SJCRH30 (cell line): Measurements from ENCODE around the gene USH1G. TPM values are rescaled to one million over a fixed set of nuclear protein-coding genes. Genes with fewer than 3 reads are reported as not detected.
A peak's percentile ranks its signal among the peaks of the same experiment; 100 is the strongest.
"Not testable (repeated sequence)": the region's sequence is repeated elsewhere in the genome, so short reads cannot be mapped to it uniquely, and the experiment has no call there.

ENCODE experiments used
- DNase-seq, 2 experiments: peaks; one replicate each; pipeline ENCODE4 v3.0.0-alpha.2; 2015 to 2020
- H3K27ac ChIP-seq: fragments of 250-450 bp; sonication (Bioruptor Pico); 2 replicates; pipeline ENCODE4 v1.5.1; 2020; ENCODE audit warnings: mild to moderate bottlenecking, moderate library complexity
- H3K27me3 ChIP-seq: fragments of 250-450 bp; sonication (Bioruptor Pico); 2 replicates; pipeline ENCODE4 v1.5.1; 2020; ENCODE audit warnings: mild to moderate bottlenecking, moderate library complexity
- H3K36me3 ChIP-seq: fragments of 250-450 bp; sonication (Bioruptor Pico); 2 replicates; pipeline ENCODE4 v1.5.1; 2020; ENCODE audit warnings: mild to moderate bottlenecking, moderate library complexity
- H3K4me1 ChIP-seq: fragments of 250-450 bp; sonication (Bioruptor Pico); 2 replicates; pipeline ENCODE4 v1.5.1; 2020; ENCODE audit warnings: mild to moderate bottlenecking, moderate library complexity
- H3K4me3 ChIP-seq: fragments of 250-450 bp; sonication (Bioruptor Pico); 2 replicates; pipeline ENCODE4 v1.5.1; 2020; ENCODE audit warnings: mild to moderate bottlenecking, moderate library complexity
- H3K9me3 ChIP-seq: fragments of 250-450 bp; sonication (Bioruptor Pico); replicated peaks from 2 replicates; pipeline ENCODE4 v1.5.1; 2020; ENCODE audit warnings: mild to moderate bottlenecking, moderate library complexity
- total RNA-seq: library from RNA; depleted of rRNA; stranded (reverse); fragments of >200 nt; shearing (Covaris generic); gene quantifications from 2 replicates; pipeline ENCODE4 v1.2.3, GENCODE V29; 2014

The USH1G gene
- total RNA-seq, 1 experiment from 2014 or later = 0.14 TPM

DNA sequence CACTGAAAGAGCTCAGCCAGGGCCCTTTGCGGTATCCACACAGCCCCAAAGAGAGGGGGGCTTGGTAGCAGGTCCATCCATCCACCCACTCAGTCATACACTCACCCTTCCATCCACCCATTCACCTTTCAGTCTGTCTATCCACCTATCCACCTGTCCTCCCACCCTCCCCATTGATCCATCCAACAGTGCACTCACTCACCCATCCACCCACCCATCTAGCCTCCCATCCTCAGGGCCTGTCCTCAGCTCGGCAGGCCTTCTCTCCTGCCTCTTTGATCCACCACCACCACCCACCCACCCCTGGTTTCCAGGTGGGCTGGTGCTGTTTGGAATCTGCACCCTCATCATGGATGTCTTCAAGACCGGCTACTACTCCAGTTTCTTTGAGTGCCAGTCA is 2.2 kb upstream of the USH1G start:
- H3K36me3 ChIP-seq = no peaks in the 10 kb centered on the region
- H3K4me3 ChIP-seq = no peak overlapping the region
- H3K4me1 ChIP-seq = 0 out of 2 replicates have a peak, but pooled peaks cover 2% of the 10 kb centered on the region
- H3K9me3 ChIP-seq = no peaks in the 10 kb centered on the region
- DNase-seq = no peak
- no peak overlapping the region for H3K27ac ChIP-seq
- H3K27me3 ChIP-seq = peaks cover 52% of the 10 kb centered on the region

DNA sequence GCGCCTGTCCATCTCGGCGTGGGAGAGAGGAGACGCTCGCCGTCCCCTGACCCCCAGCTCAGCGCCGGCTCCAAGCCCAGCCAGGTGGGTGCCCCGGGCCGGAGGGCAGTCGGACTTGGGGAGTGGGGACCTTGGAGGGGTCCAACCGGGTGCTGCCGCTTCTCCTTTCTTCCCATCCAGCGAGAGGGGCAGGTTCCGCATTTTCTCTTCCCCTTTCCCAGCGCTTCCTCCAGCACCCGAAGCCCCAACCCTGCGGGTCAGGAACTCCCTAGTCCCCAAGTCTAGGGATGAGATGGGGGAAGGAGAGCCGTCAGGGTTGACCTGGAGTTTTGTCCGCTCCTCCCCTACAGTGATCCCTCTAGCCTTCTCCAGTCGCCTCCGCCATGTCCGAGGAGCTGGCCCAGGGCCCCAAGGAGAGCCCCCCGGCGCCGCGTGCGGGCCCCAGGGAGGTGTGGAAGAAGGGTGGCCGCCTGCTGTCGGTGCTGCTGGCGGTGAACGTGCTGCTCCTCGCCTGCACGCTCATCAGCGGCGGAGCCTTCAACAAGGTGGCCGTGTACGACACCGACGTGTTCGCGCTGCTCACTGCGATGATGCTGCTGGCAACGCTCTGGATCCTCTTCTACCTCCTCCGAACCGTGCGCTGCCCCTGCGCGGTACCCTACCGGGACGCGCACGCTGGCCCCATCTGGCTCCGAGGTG is 1.3 kb upstream of the USH1G start, which contains the start of gene OTOP2:
TSS of gene OTOP2 (plus strand) at position 24 of the 699 bp plus-strand sequence. CDS start at position 384, 360 bp downstream.
- DNase-seq = no peak
- no peaks in the 10 kb centered on the region for H3K9me3 ChIP-seq
- no peak within 1 kb of the TSS for H3K4me3 ChIP-seq
- no peak within 1 kb of the TSS for H3K27ac ChIP-seq
- peaks cover 50% of the 10 kb centered on the region for H3K27me3 ChIP-seq
- H3K4me1 ChIP-seq = 0 out of 2 replicates have a peak, but pooled peaks cover 2% of the 10 kb centered on the region
- H3K36me3 ChIP-seq = no peaks in the 10 kb centered on the region

- no peak overlapping the region for H3K27ac ChIP-seq
- H3K9me3 ChIP-seq = no peaks in the 10 kb centered on the region
- no peaks in the 10 kb centered on the region for H3K36me3 ChIP-seq
- DNase-seq = peak in 1 of 2 experiments; percentile 24
- H3K4me3 ChIP-seq = no peak overlapping the region
- H3K4me1 ChIP-seq = 0 out of 2 replicates have a peak, but pooled peaks cover 2% of the 10 kb centered on the region
- peaks cover 49% of the 10 kb centered on the region for H3K27me3 ChIP-seq
Observed at GRCh38 chr17:74923538-74924249, 639 bp upstream of the USH1G start.

DNA sequence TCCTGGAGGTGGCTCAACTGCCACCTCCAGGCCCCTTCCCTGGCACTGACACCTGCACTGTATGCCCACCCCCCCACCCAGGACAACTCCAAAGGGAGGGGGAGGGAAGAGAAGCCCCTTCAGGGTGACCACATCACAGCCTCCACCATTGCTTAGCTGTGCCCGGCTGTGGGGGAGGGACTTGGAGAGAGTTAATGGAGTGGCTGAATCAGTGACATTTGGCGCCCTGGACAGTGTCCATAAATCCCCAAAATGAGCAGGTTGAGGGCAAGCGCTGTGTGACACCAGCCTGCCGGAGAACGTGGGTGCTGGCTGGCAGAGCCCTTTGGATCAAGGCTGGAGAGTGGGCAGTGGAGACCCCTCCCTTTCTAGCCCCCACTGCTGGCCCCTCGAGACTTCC is 883 bp downstream of the USH1G start:
- H3K36me3 ChIP-seq = no peaks in the 10 kb centered on the region
- DNase-seq = no peak
- no peak overlapping the region for H3K27ac ChIP-seq
- H3K4me3 ChIP-seq = no peak overlapping the region
- no peaks in the 10 kb centered on the region for H3K9me3 ChIP-seq
- H3K27me3 ChIP-seq = peaks cover 49% of the 10 kb centered on the region
- H3K4me1 ChIP-seq = 0 out of 2 replicates have a peak, but pooled peaks cover 2% of the 10 kb centered on the region

GRCh38 chr17:74921769-74922168 is 1.3 kb downstream of the USH1G start:
- Histone ChIP-seq H3K27ac (no peak overlapping the region), H3K4me1 (0 out of 2 replicates have a peak, but pooled peaks cover 2% of the 10 kb centered on the region), H3K27me3 (peaks cover 45% of the 10 kb centered on the region), H3K9me3 (no peaks in the 10 kb centered on the region), H3K4me3 (no peak overlapping the region), H3K36me3 (no peaks in the 10 kb centered on the region)
- no peak for DNase-seq

- Histone ChIP-seq H3K9me3 (no peaks in the 10 kb centered on the region), H3K4me1 (0 out of 2 replicates have a peak, but pooled peaks cover 2% of the 10 kb centered on the region), H3K27ac (no peak overlapping the region), H3K36me3 (no peaks in the 10 kb centered on the region), H3K4me3 (no peak overlapping the region), H3K27me3 (peaks cover 43% of the 10 kb centered on the region)
- no peak for DNase-seq
Observed at GRCh38 chr17:74921026-74921681, 1.9 kb downstream of the USH1G start.

DNA sequence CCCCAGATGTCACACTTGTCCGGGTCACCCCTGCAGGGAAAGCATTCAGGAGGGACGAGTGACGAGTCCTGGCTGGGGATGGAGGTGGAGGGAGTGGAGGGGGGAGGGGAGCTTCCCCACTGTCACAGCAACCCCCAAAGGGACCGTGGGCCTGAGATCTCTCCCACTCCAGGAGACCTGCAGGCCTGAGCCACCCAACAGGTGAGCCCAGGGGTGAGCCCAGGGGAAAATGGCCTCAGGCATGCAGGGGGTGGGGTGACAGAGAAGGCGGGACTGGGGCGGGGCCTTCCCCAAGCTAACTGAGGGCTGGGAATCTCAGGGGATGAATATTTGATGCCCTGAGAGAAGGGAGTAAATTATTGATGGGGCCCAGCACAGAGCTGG is 2.4 kb downstream of the USH1G start:
- Histone ChIP-seq H3K4me3 (no peak overlapping the region), H3K9me3 (no peaks in the 10 kb centered on the region), H3K27me3 (peaks cover 38% of the 10 kb centered on the region), H3K27ac (no peak overlapping the region), H3K4me1 (0 out of 2 replicates have a peak, but pooled peaks cover 2% of the 10 kb centered on the region), H3K36me3 (no peaks in the 10 kb centered on the region)
- peak in 1 of 2 experiments; percentile 25 for DNase-seq

DNA sequence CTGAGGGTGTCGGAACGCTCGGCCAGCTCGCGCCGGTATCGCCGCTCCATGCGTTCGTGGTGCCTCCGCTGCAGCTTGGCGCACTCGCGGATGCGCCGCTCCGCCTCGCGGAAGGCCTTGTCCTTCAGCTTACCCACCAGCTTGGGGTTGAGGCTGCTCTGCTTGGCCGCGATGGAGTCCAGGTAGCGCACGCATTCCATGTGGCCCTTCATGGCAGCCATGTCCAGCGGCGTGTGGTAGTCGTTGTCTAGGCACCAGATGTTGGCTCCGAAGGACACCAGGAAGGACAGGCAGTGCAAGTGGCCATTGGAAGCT is 2.8 kb downstream of the USH1G start:
- Histone ChIP-seq H3K4me1 (0 out of 2 replicates have a peak, but pooled peaks cover 2% of the 10 kb centered on the region), H3K9me3 (no peaks in the 10 kb centered on the region), H3K4me3 (no peak overlapping the region), H3K36me3 (no peaks in the 10 kb centered on the region), H3K27me3 (peaks cover 34% of the 10 kb centered on the region), H3K27ac (no peak overlapping the region)
- no peak for DNase-seq

GRCh38 chr17:74919440-74920305 is 3.4 kb downstream of the USH1G start:
- Histone ChIP-seq H3K9me3 (no peaks in the 10 kb centered on the region), H3K36me3 (no peaks in the 10 kb centered on the region), H3K4me3 (no peak overlapping the region), H3K4me1 (0 out of 2 replicates have a peak, but pooled peaks cover 2% of the 10 kb centered on the region), H3K27ac (no peak overlapping the region), H3K27me3 (peaks cover 32% of the 10 kb centered on the region)
- peak in 1 of 2 experiments; percentile 31 for DNase-seq

- H3K9me3 ChIP-seq = no peaks in the 10 kb centered on the region
- no peak for DNase-seq
- no peak overlapping the region for H3K4me3 ChIP-seq
- H3K27me3 ChIP-seq = peaks cover 24% of the 10 kb centered on the region
- 0 out of 2 replicates have a peak, but pooled peaks cover 2% of the 10 kb centered on the region for H3K4me1 ChIP-seq
- H3K27ac ChIP-seq = no peak overlapping the region
- no peaks in the 10 kb centered on the region for H3K36me3 ChIP-seq
Observed at GRCh38 chr17:74918906-74919305, 4.1 kb downstream of the USH1G start.

GRCh38 chr17:74917430-74917829 is 5.6 kb downstream of the USH1G start:
- Histone ChIP-seq H3K4me1 (no peaks in the 10 kb centered on the region), H3K36me3 (no peaks in the 10 kb centered on the region), H3K27ac (no peak overlapping the region), H3K9me3 (0 out of 2 replicates have a peak, but pooled peaks cover 3% of the 10 kb centered on the region), H3K4me3 (no peak overlapping the region), H3K27me3 (peaks cover 18% of the 10 kb centered on the region)
- no peak for DNase-seq

GRCh38 chr17:74916851-74917199 is 6.2 kb downstream of the USH1G start:
- 0 out of 2 replicates have a peak, but pooled peaks cover 3% of the 10 kb centered on the region for H3K9me3 ChIP-seq
- no peak overlapping the region for H3K27ac ChIP-seq
- no peak for DNase-seq
- no peak overlapping the region for H3K4me3 ChIP-seq
- no peaks in the 10 kb centered on the region for H3K36me3 ChIP-seq
- H3K4me1 ChIP-seq = no peaks in the 10 kb centered on the region
- peaks cover 15% of the 10 kb centered on the region for H3K27me3 ChIP-seq

GRCh38 chr17:74916136-74916850 is 6.8 kb downstream of the USH1G start:
- Histone ChIP-seq H3K9me3 (0 out of 2 replicates have a peak, but pooled peaks cover 3% of the 10 kb centered on the region), H3K36me3 (no peaks in the 10 kb centered on the region), H3K4me3 (no peak overlapping the region), H3K27me3 (peaks cover 10% of the 10 kb centered on the region), H3K4me1 (no peaks in the 10 kb centered on the region), H3K27ac (no peak overlapping the region)
- no peak for DNase-seq

DNA sequence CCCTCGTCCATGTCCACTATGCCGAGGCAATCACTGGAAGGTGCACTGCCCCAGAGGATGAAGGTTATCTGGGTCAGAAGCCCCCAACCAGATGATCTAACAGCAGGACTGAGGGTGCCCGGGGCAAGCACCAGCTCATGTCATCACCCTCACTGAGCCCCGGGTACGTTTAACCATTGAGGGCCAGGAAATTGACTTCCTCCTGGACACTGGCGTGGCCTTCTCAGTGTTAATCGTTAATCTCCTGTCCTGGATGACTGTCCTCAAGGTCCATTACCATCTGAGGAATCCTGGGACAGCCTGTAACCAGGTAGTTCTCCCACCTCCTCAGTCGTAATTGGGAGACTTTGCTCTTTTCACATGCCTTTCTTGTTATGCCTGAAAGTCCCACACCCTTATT is 11.6 kb downstream of the USH1G start:
- not testable (repeated sequence) for H3K4me1 ChIP-seq, H3K27ac ChIP-seq, H3K9me3 ChIP-seq, DNase-seq, H3K36me3 ChIP-seq, H3K4me3 ChIP-seq
- H3K27me3 ChIP-seq = peaks cover 22% of the 10 kb centered on the region
